ENCODE data around the gene RBM23.

DNA sequence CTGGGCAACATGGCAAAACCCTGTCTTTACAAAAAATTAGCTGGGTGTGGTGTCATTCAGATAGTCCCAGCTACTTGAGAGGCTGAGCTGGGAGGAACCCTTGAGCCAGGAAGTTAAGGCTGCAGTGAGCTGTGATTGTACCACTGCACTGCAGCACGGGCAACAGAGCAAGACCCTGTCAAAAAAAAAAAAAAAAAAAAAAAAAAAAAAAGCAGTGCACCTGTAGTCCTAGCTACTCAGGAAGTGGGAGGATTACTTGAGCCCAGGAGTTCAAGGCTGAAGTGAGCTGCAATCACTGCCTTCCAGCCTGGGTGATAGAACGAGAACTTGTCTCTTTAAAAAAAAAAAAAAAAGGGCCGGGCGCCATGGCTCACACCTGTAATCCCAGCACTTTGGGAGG lies 30.3 kb downstream of the RBM23 start:
- TF ChIP-seq, protein P1, sequence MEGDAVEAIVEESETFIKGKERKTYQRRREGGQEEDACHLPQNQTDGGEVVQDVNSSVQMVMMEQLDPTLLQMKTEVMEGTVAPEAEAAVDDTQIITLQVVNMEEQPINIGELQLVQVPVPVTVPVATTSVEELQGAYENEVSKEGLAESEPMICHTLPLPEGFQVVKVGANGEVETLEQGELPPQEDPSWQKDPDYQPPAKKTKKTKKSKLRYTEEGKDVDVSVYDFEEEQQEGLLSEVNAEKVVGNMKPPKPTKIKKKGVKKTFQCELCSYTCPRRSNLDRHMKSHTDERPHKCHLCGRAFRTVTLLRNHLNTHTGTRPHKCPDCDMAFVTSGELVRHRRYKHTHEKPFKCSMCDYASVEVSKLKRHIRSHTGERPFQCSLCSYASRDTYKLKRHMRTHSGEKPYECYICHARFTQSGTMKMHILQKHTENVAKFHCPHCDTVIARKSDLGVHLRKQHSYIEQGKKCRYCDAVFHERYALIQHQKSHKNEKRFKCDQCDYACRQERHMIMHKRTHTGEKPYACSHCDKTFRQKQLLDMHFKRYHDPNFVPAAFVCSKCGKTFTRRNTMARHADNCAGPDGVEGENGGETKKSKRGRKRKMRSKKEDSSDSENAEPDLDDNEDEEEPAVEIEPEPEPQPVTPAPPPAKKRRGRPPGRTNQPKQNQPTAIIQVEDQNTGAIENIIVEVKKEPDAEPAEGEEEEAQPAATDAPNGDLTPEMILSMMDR (IDR thresholded peaks at IDR 0.05), result no peak
- TF ChIP-seq POLR2A (IDR thresholded peaks at IDR 0.05), result no peak

All from testis (tissue), 2 donors.